Activated B cell treated with CpG ODN at 0.5 μM for 24 hours (primary cell): ENCODE results near the gene SPRED1. TPM values are rescaled to one million over a fixed set of nuclear protein-coding genes. Genes with fewer than 3 reads are reported as not detected.
A peak's percentile ranks its signal among the peaks of the same experiment; 100 is the strongest.

ENCODE experiments used
- ATAC-seq: fragments of 200-7000 bp; cut with Tn5 transposase; one replicate; pipeline ENCODE4 v1.10.0; 2021; ENCODE audit warnings: low read depth, mild to moderate bottlenecking, moderate library complexity
- CTCF ChIA-PET: fragments of 350-600 bp; sonication (Branson Sonifier 250); formaldehyde crosslinking; loops from one replicate; lab custom pipeline; 2021; ENCODE audit warnings: antibody characterized with exemption; lab: Charles Lee
- POLR2A ChIA-PET: fragments of 350-600 bp; sonication (Branson Sonifier 250); formaldehyde crosslinking; loops from one replicate; lab custom pipeline; 2021; ENCODE audit warnings: antibody characterized with exemption; lab: Charles Lee
- DNase-seq: peaks from one replicate; pipeline ENCODE4 v3.0.0; 2022
- H3K27ac Mint-ChIP-seq: one replicate; pipeline ENCODE4 v1.8.0; 2020; ENCODE audit warnings: mixed read lengths
- H3K27me3 Mint-ChIP-seq: one replicate; pipeline ENCODE4 v1.8.0; 2021; ENCODE audit warnings: mixed read lengths
- H3K36me3 Mint-ChIP-seq: one replicate; pipeline ENCODE4 v1.8.0; 2021; ENCODE audit warnings: low read depth, mixed read lengths
- H3K4me1 Mint-ChIP-seq: one replicate; pipeline ENCODE4 v1.8.0; 2021; ENCODE audit warnings: mixed read lengths
- H3K4me3 Mint-ChIP-seq: one replicate; pipeline ENCODE4 v1.8.0; 2020; ENCODE audit warnings: mild to moderate bottlenecking, mixed read lengths
- H3K9me3 Mint-ChIP-seq: one replicate; pipeline ENCODE4 v1.8.0; 2020; ENCODE audit warnings: mixed read lengths
- CTCF ChIP-seq: fragments of 200-600 bp; IDR thresholded peaks from one replicate; pipeline ENCODE4 v1.8.0; 2022; ENCODE audit warnings: antibody characterized with exemption, mild to moderate bottlenecking
- intact Hi-C: fragments of 100-400 bp; cut with micrococcal nuclease; formaldehyde crosslinking; loops from one replicate; pipeline ENCODE4 v1.15.1; 2024
- total RNA-seq: library from RNA; stranded (reverse); gene quantifications from 2 replicates; pipeline ENCODE4 v1.2.3, GENCODE V29; 2022

Gene SPRED1
- 1.3 and 1.4 TPM in 2 replicates for total RNA-seq

- peaks cover 7% of the 10 kb centered on the region for H3K36me3 Mint-ChIP-seq
- no peak for TF ChIP-seq CTCF
- H3K4me3 Mint-ChIP-seq = peak within 1 kb of the TSS; percentile 94
- peaks cover 2% of the 10 kb centered on the region for H3K27me3 Mint-ChIP-seq
- ChIA-PET POLR2A (interaction anchor here (0.9 to 2.7 kb wide), 4 partner anchors 168 to 184 kb away, joined by 3 to 10 read pairs (median 6); no protein-coding TSS in a partner anchor), CTCF (no interaction called here)
- H3K4me1 Mint-ChIP-seq = peaks cover 32% of the 10 kb centered on the region
- H3K27ac Mint-ChIP-seq = peak within 1 kb of the TSS; percentile 84
- intact Hi-C loops = loop anchor here (1.0 to 5.0 kb wide), 9 partner anchors 55 to 1155 kb away; partner anchors contain the start of genes FAM98B and RASGRP1
- no peaks in the 10 kb centered on the region for H3K9me3 Mint-ChIP-seq
- DNase-seq = no peak
- ATAC-seq = peak; percentile 11
Measured at GRCh38 chr15:38252481-38253350, at the start of gene SPRED1. Gene SPRED1 (plus strand): TSS chr15:38252836. CDS start chr15:38253186, 350 bp downstream.

DNA sequence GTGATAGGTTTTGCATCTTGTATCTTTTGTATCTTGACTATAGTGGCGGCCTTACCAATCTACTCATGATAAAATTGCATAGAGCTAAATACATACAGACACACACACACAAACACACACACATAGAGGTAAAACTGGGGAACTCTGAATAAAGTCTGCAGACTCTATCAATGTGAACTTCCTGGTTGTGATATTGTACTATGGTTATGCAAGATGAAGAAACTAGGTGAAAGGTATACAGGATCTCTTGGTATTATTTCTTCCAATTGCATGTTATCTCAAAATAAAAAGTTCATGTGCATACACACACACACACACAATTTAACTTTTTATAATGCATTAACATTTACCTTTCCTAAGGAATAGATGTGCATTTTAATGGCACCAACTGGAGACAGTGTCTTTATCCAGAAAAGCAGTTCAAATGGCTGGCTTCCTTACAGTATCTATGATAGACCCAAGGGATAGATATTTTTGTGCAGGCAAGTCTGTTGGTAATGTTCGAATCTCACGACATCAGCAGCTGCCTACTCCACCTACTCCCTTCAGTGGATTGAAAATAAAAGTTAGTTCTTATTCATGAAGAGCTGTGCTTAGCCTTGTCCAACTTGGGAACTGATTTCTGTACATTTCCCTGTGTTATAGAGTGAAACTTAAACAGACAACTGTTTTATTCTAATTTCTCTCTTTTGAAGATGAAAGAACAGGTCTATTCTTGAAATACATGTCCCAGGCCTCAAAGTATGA is 46.9 kb upstream of the SPRED1 start:
- Mint-ChIP-seq H3K36me3 (no peaks in the 10 kb centered on the region), H3K9me3 (peaks cover 3% of the 10 kb centered on the region), H3K27me3 (peaks cover 23% of the 10 kb centered on the region), H3K4me1 (no peaks in the 10 kb centered on the region), H3K27ac (no peak overlapping the region), H3K4me3 (no peak overlapping the region)
- no peak for TF ChIP-seq CTCF
- intact Hi-C loops = no loop called here
- no peak for ATAC-seq
- CTCF ChIA-PET = no interaction called here
- no peak for DNase-seq
- POLR2A ChIA-PET = interaction anchor here (0.7 kb wide), 1 partner anchor 987 kb away, joined by 3 read pairs; no protein-coding TSS in a partner anchor

DNA sequence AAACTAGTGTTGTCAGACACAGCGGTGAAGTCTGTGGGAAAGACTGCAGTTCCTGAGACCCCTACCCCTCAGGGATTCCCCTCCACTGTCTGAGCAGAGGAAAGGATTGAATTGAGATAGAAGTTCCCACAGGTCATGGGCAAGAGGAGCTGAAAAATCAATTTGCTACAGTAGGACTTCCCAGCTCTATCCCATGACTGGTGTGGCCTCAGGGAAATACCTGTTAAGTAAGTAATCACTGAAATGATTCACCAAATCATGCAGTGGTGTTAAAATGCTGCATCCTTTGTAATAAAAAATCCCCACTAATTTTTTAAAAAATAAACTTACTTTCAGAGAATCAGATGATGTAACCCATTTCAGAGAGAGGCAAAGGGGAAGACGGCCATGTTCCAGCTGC is 45.0 kb upstream of the SPRED1 start:
- Mint-ChIP-seq H3K4me1 (no peaks in the 10 kb centered on the region), H3K4me3 (no peak overlapping the region), H3K36me3 (no peaks in the 10 kb centered on the region), H3K27ac (no peak overlapping the region), H3K9me3 (peaks cover 3% of the 10 kb centered on the region), H3K27me3 (peaks cover 21% of the 10 kb centered on the region)
- ChIA-PET POLR2A (no interaction called here), CTCF (interaction anchor here (0.7 kb wide), 1 partner anchor 444 kb away, joined by 3 read pairs; no protein-coding TSS in a partner anchor)
- DNase-seq = no peak
- ATAC-seq = no peak
- no peak for TF ChIP-seq CTCF
- intact Hi-C loops = no loop called here

DNA sequence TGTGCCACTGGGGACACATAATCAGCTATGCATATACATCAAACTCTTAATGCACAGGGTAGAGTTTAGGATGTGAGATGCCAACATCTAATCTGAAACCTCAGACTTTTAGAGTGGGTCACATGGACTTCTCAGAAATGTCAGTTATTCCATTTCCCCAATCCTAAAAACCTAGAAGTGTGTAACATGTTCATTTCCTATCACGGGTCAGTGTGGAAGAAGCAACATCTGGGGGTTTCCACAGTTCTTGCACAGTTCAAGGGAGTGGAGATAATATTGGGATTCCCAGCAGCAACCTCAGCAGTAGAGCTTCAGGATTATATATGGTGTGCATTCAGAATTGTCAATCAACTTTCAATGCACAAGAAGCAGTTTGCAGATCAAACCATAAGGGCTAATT is 44.4 kb upstream of the SPRED1 start:
- TF ChIP-seq CTCF = no peak
- CTCF ChIA-PET = no interaction called here
- H3K9me3 Mint-ChIP-seq = peaks cover 3% of the 10 kb centered on the region
- no peaks in the 10 kb centered on the region for H3K4me1 Mint-ChIP-seq
- H3K4me3 Mint-ChIP-seq = no peak overlapping the region
- POLR2A ChIA-PET = no interaction called here
- H3K27ac Mint-ChIP-seq = no peak overlapping the region
- no peak for DNase-seq
- no peak for ATAC-seq
- no peaks in the 10 kb centered on the region for H3K36me3 Mint-ChIP-seq
- intact Hi-C loops = no loop called here
- H3K27me3 Mint-ChIP-seq = peaks cover 21% of the 10 kb centered on the region

GRCh38 chr15:38208779-38209178 is 43.9 kb upstream of the SPRED1 start:
- Mint-ChIP-seq H3K36me3 (no peaks in the 10 kb centered on the region), H3K4me1 (no peaks in the 10 kb centered on the region), H3K27ac (no peak overlapping the region), H3K4me3 (no peak overlapping the region), H3K9me3 (peaks cover 1% of the 10 kb centered on the region), H3K27me3 (peaks cover 18% of the 10 kb centered on the region)
- intact Hi-C loops = no loop called here
- no peak for ATAC-seq
- no peak for TF ChIP-seq CTCF
- DNase-seq = no peak
- ChIA-PET POLR2A (no interaction called here), CTCF (no interaction called here)
